ENCODE data around the gene BAG3. TPM values are rescaled to one million over a fixed set of nuclear protein-coding genes. Genes with fewer than 3 reads are reported as not detected.

The BAG3 gene
- total RNA-seq, 6 experiments from 2014 or later = 97.2 to 108 (median 101) TPM

DNA sequence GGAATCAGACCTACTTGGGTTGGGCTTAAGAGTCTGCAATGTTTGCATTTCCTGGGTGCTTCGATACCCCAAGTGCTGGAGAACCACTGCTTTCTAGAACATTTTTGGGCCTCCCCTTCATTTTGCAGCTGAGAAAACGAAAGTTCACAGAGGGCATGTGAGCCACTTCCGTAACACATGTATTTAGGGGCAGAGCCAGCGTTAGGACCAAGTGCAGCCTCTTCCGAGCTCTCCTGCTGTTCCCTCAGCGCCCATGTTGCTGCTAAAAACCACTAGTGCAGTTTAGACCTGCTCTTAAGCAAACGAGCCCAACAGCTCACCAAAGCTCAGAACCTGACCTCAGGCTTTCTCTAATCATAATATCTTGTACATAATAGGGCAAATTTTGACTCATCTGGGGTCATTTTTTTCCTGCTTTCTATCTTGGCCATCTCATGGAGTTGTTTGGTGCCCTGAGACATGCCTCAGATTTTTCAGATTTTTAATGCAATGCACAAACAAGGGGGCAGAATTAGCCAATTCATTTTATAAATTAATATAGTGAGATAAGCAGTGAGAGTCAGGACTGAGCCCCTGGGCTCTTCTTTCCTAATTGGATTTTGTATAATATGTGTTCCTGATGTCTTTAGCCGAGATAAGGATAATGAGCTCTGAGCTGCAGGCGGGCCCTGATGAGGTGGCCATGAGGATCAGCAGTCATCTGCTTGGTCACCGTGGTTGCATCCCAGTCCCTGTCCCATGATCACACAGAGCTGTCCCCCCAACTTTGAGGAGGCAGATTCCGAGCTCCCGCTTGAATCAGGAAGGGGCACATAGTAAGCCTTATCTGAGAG is 12.9 kb downstream of the BAG3 start:
- H3K4me1 Mint-ChIP-seq (ENCODE audit: low read depth) = peaks cover 85% of the 10 kb centered on the region
- TF ChIP-seq CTCF (IDR thresholded peaks at IDR 0.05) = no peak
- H3K4me3 Mint-ChIP-seq = peak overlapping the region; percentile 72
- peak; percentile 73 for DNase-seq
- peaks cover 39% of the 10 kb centered on the region for H3K36me3 Mint-ChIP-seq (ENCODE audit: low read depth)
- H3K9me3 Mint-ChIP-seq = no peaks in the 10 kb centered on the region
- H3K27me3 Mint-ChIP-seq (ENCODE audit: insufficient read depth) = peaks cover 3% of the 10 kb centered on the region
- H3K27ac Mint-ChIP-seq = peak overlapping the region; percentile 94

DNA sequence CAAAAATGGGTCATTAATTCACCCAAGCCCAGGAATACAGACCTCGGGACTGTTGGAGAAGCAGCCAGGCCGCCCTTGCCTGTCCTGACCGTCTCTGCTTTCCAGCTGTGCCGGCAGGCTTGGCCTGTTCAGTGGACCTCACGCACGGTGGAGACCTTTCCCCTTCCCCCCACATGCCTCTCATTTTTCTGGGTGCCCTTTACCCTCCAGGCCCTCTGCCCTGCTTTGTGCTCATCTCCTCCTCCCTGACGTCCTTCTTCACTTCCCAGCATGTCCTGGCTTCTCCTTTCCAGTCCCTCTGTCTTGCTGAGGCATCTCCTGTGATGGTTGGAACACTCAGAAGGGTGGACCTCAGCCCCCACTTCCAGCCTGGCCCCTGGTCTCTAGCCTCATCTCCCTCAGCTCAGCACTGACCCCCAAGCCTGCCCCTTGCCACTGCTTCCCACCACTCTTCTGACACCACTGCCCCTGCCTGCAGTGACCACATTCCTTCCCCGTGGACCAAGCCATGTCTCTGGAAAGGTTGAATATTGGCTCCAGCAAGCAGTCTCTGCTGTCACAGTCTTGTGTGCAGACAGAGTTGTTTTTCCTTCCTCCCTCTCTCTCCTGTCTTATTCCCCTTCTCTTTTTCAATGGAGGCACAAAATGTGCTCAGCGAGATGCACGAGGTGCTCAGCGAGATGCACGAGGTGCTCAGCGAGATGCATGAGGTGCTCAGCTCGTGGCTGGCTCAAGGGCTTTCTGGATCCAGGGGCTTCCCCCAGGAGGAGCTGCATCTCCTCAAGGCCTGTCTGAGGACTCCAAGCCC is 14.9 kb downstream of the BAG3 start:
- H3K27ac Mint-ChIP-seq = peak overlapping the region; percentile 96
- peak overlapping the region; percentile 50 for H3K4me3 Mint-ChIP-seq

DNA sequence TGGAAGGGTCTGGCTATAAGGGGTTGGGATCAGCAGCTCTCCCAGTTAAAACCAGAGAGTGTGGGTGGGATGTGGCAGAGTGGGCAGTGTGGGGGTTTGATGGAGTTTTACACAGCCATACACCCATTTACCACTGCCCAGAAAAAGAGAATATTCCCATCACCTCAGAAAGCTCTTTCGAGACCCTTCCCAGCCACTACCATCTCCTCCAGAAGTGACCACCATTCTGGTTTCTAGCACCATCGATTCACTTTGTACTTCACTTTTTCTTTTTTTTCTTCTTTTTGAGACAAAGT is 15.5 kb downstream of the BAG3 start:
- Mint-ChIP-seq H3K9me3 (no peaks in the 10 kb centered on the region), H3K36me3 (ENCODE audit: low read depth) (peaks cover 49% of the 10 kb centered on the region), H3K27ac (peak overlapping the region; percentile 96), H3K4me3 (peak overlapping the region; percentile 71; the same call in 1 of the 2 replicates), H3K4me1 (ENCODE audit: low read depth) (peaks cover 91% of the 10 kb centered on the region), H3K27me3 (ENCODE audit: insufficient read depth) (peaks cover 3% of the 10 kb centered on the region)
- no peak for TF ChIP-seq CTCF (IDR thresholded peaks at IDR 0.05)
- no peak for DNase-seq

More for the DNA sequence above, 14.9 kb downstream of the BAG3 start:
- no peak for TF ChIP-seq CTCF (IDR thresholded peaks at IDR 0.05)
- peaks cover 89% of the 10 kb centered on the region for H3K4me1 Mint-ChIP-seq (ENCODE audit: low read depth)
- DNase-seq = no peak
- H3K36me3 Mint-ChIP-seq (ENCODE audit: low read depth) = peaks cover 48% of the 10 kb centered on the region
- no peaks in the 10 kb centered on the region for H3K9me3 Mint-ChIP-seq
- H3K27me3 Mint-ChIP-seq (ENCODE audit: insufficient read depth) = peaks cover 3% of the 10 kb centered on the region

- DNase-seq = peak; percentile 98
- peak overlapping the region; percentile 96 for H3K27ac Mint-ChIP-seq
- H3K4me3 Mint-ChIP-seq = peak overlapping the region; percentile 71
- peaks cover 49% of the 10 kb centered on the region for H3K36me3 Mint-ChIP-seq (ENCODE audit: low read depth)
- no peaks in the 10 kb centered on the region for H3K9me3 Mint-ChIP-seq
- H3K4me1 Mint-ChIP-seq (ENCODE audit: low read depth) = peaks cover 89% of the 10 kb centered on the region
- peaks cover 3% of the 10 kb centered on the region for H3K27me3 Mint-ChIP-seq (ENCODE audit: insufficient read depth)
- peak; percentile 53 for TF ChIP-seq CTCF (IDR thresholded peaks at IDR 0.05)
Measured at GRCh38 chr10:119667562-119668328, 16.6 kb downstream of the BAG3 start.

- peak overlapping the region; percentile 96 for H3K27ac Mint-ChIP-seq
- TF ChIP-seq CTCF (IDR thresholded peaks at IDR 0.05) = no peak
- H3K36me3 Mint-ChIP-seq (ENCODE audit: low read depth) = peaks cover 51% of the 10 kb centered on the region
- H3K4me1 Mint-ChIP-seq (ENCODE audit: low read depth) = peaks cover 89% of the 10 kb centered on the region
- H3K27me3 Mint-ChIP-seq (ENCODE audit: insufficient read depth) = peaks cover 3% of the 10 kb centered on the region
- no peaks in the 10 kb centered on the region for H3K9me3 Mint-ChIP-seq
- no peak for DNase-seq
- peak overlapping the region; percentile 71 for H3K4me3 Mint-ChIP-seq
Measured at GRCh38 chr10:119668461-119668860, 17.3 kb downstream of the BAG3 start.
